H9 (cell line): ENCODE measurements around the gene DLK1. TPM values are rescaled to one million over a fixed set of nuclear protein-coding genes. Genes with fewer than 3 reads are reported as not detected.

Experiments used
- DNase-seq: peaks from one replicate; pipeline ENCODE4 v3.0.0-alpha.2; 2017
- H2AFZ ChIP-seq: one replicate; pipeline ENCODE4 v1.6.1; 2013; ENCODE audit warnings: mild to moderate bottlenecking, low read length, control low read depth, moderate library complexity
- H2AK5ac ChIP-seq: 2 replicates; pipeline ENCODE4 v1.6.1; 2013; ENCODE audit warnings: low read length, control low read depth, mixed read lengths; ENCODE audit not compliant: insufficient read length
- H2BK120ac ChIP-seq: one replicate; pipeline ENCODE4 v1.6.1; 2013; ENCODE audit warnings: low read depth, mild to moderate bottlenecking, low read length, control low read depth, inconsistent platforms; ENCODE audit not compliant: poor library complexity, severe bottlenecking
- H2BK12ac ChIP-seq: 2 replicates; pipeline ENCODE4 v1.6.1; 2013; ENCODE audit warnings: low read length, control low read depth, mixed read lengths, low read depth; ENCODE audit not compliant: insufficient read length
- H2BK15ac ChIP-seq: 2 replicates; pipeline ENCODE4 v1.6.1; 2013; ENCODE audit warnings: low read depth, low read length, control low read depth
- H2BK20ac ChIP-seq: one replicate; pipeline ENCODE4 v1.6.1; 2013; ENCODE audit warnings: low read depth, mild to moderate bottlenecking, low read length, control low read depth, inconsistent platforms; ENCODE audit not compliant: poor library complexity, severe bottlenecking
- H2BK5ac ChIP-seq: 2 replicates; pipeline ENCODE4 v1.6.1; 2013; ENCODE audit warnings: low read length, control low read depth, mixed read lengths; ENCODE audit not compliant: insufficient read length
- H3K14ac ChIP-seq: 2 replicates; pipeline ENCODE4 v1.6.1; 2013; ENCODE audit warnings: low read length, control low read depth; ENCODE audit not compliant: insufficient read depth
- H3K18ac ChIP-seq: 2 replicates; pipeline ENCODE4 v1.6.1; 2013; ENCODE audit warnings: low read depth, mild to moderate bottlenecking, mixed read lengths, low read length, control low read depth; ENCODE audit not compliant: insufficient read length
- H3K23ac ChIP-seq: 2 replicates; pipeline ENCODE4 v1.6.1; 2013; ENCODE audit warnings: low read length, control low read depth, mixed read lengths, low read depth; ENCODE audit not compliant: insufficient read length
- H3K23me2 ChIP-seq: 2 replicates; pipeline ENCODE4 v1.6.1; 2013; ENCODE audit warnings: low read depth, mild to moderate bottlenecking, mixed read lengths, low read length, control low read depth; ENCODE audit not compliant: insufficient read length, poor library complexity, severe bottlenecking
- H3K27ac ChIP-seq: 2 replicates; pipeline ENCODE4 v1.5.1; 2013; ENCODE audit warnings: low read length, control low read depth, mixed read lengths, low read depth; ENCODE audit not compliant: insufficient read length
- H3K27me3 ChIP-seq: 2 replicates; pipeline ENCODE4 v1.6.1; 2013; ENCODE audit warnings: low read length, control low read depth, inconsistent platforms; ENCODE audit not compliant: insufficient read depth
- H3K4ac ChIP-seq: 2 replicates; pipeline ENCODE4 v1.6.1; 2013; ENCODE audit warnings: low read depth, mild to moderate bottlenecking, control low read depth, inconsistent platforms, low read length, moderate library complexity
- H3K4me1 ChIP-seq: 2 replicates; pipeline ENCODE4 v1.6.1; 2013; ENCODE audit warnings: low read length, control low read depth, inconsistent platforms; ENCODE audit not compliant: insufficient read depth
- H3K4me2 ChIP-seq: 2 replicates; pipeline ENCODE4 v1.6.1; 2013; ENCODE audit warnings: low read length, control low read depth, mixed read lengths; ENCODE audit not compliant: insufficient read length, insufficient read depth
- H3K56ac ChIP-seq: 2 replicates; pipeline ENCODE4 v1.6.1; 2013; ENCODE audit warnings: low read depth, mild to moderate bottlenecking, mixed read lengths, low read length, control low read depth; ENCODE audit not compliant: insufficient read length
- H3K79me1 ChIP-seq: 2 replicates; pipeline ENCODE4 v1.6.1; 2013; ENCODE audit warnings: low read depth, mild to moderate bottlenecking, moderate library complexity, low read length, control low read depth, inconsistent platforms; ENCODE audit not compliant: insufficient read depth, poor library complexity, severe bottlenecking
- H3K79me2 ChIP-seq: 2 replicates; pipeline ENCODE4 v1.6.1; 2013; ENCODE audit warnings: low read length, control low read depth, inconsistent platforms; ENCODE audit not compliant: insufficient read depth
- H3K9ac ChIP-seq: 2 replicates; pipeline ENCODE4 v1.6.1; 2013; ENCODE audit warnings: low read length, control low read depth, mixed read lengths; ENCODE audit not compliant: insufficient read length; ENCODE audit errors: extremely low read depth
- H3K9me3 ChIP-seq: one replicate; pipeline ENCODE4 v1.6.1; 2013; ENCODE audit warnings: low read depth, low read length, inconsistent platforms; ENCODE audit not compliant: control insufficient read depth
- H3T11ph ChIP-seq: one replicate; pipeline ENCODE4 v1.6.1; 2013; ENCODE audit warnings: mild to moderate bottlenecking, low read length, control low read depth, inconsistent platforms
- H4K20me1 ChIP-seq: one replicate; pipeline ENCODE4 v1.6.1; 2013; ENCODE audit not compliant: control insufficient read depth, insufficient read length, insufficient read depth
- H4K5ac ChIP-seq: 2 replicates; pipeline ENCODE4 v1.6.1; 2013; ENCODE audit warnings: low read depth, mild to moderate bottlenecking, mixed read lengths, low read length, control low read depth; ENCODE audit not compliant: insufficient read length
- H4K8ac ChIP-seq: replicated peaks from 2 replicates; pipeline ENCODE4 v1.6.1; 2013; ENCODE audit warnings: low read length, control low read depth, mixed read lengths, low read depth; ENCODE audit not compliant: insufficient read length
- H4K91ac ChIP-seq: 2 replicates; pipeline ENCODE4 v1.6.1; 2013; ENCODE audit warnings: low read depth, mild to moderate bottlenecking, moderate library complexity, mixed read lengths, low read length, control low read depth; ENCODE audit not compliant: insufficient read length
- H3K27ac Mint-ChIP-seq, 3 experiments: 2 replicates in 2 of 3; 3 replicates in 1 of 3; pipeline ENCODE4 v1.8.0; 2020 to 2021; ENCODE audit warnings: mixed read lengths in 3 of 3, mild to moderate bottlenecking in 1 of 3, moderate library complexity in 1 of 3
- H3K27me3 Mint-ChIP-seq: 2 replicates; pipeline ENCODE4 v1.8.0; 2021; ENCODE audit warnings: low read depth, mild to moderate bottlenecking, moderate library complexity, mixed read lengths
- H3K36me3 Mint-ChIP-seq, 3 experiments: 2 replicates in 2 of 3; 3 replicates in 1 of 3; pipeline ENCODE4 v1.8.0; 2020 to 2021; ENCODE audit warnings: low read depth in 3 of 3, mixed read lengths in 3 of 3; ENCODE audit not compliant: insufficient read depth in 1 of 3
- H3K4me1 Mint-ChIP-seq, 2 experiments: 2 replicates each; pipeline ENCODE4 v1.8.0; 2020; ENCODE audit warnings: mixed read lengths in 2 of 2
- H3K4me3 Mint-ChIP-seq, 2 experiments: 2 replicates in 1 of 2; 3 replicates in 1 of 2; pipeline ENCODE4 v1.8.0; 2020 to 2021; ENCODE audit warnings: mild to moderate bottlenecking in 2 of 2, mixed read lengths in 2 of 2, moderate library complexity in 1 of 2
- H3K9me3 Mint-ChIP-seq, 2 experiments: 2 replicates in 1 of 2; 3 replicates in 1 of 2; pipeline ENCODE4 v1.8.0; 2020; ENCODE audit warnings: mild to moderate bottlenecking in 2 of 2, mixed read lengths in 2 of 2, moderate library complexity in 1 of 2
- CTCF ChIP-seq: fragments of 200-600 bp; sonication (generic); conservative IDR thresholded peaks from 3 replicates; pipeline ENCODE4 v1.8.0; 2021; ENCODE audit warnings: antibody characterized with exemption, mild to moderate bottlenecking
- WGBS: extraction: QIAGEN DNeasy Blood & Tissue Kit; methylation state at CpG from one replicate; pipeline ENCODE4 v1.1.7; 2013; ENCODE audit warnings: missing lambda C conversion rate, low lambda C conversion rate, mixed read lengths; ENCODE audit not compliant: insufficient read length; ENCODE audit errors: extremely low coverage; 5-methylcytosine and 5-hydroxymethylcytosine counted together
- total RNA-seq: library from RNA; stranded (reverse); gene quantifications from 2 replicates; pipeline ENCODE4 v1.2.1, GENCODE V29; 2021

The DLK1 gene
- total RNA-seq, 1 experiment from 2014 or later, result 2.8 TPM

GRCh38 chr14:100775351-100775830 lies 48.7 kb downstream of the DLK1 start:
- no peaks in the 10 kb centered on the region for H3K27me3 ChIP-seq
- H4K5ac ChIP-seq, result no peak overlapping the region
- no peaks in the 10 kb centered on the region for H3K4me1 ChIP-seq
- no peak overlapping the region for H2BK120ac ChIP-seq
- H3K79me1 ChIP-seq, result no peaks in the 10 kb centered on the region
- no peaks in the 10 kb centered on the region for H3K23me2 ChIP-seq
- H3K4me2 ChIP-seq, result no peak overlapping the region
- no peak overlapping the region for H3T11ph ChIP-seq
- H2BK12ac ChIP-seq, result no peak overlapping the region
- no peaks in the 10 kb centered on the region for H3K9me3 ChIP-seq
- no peak overlapping the region for H3K9ac ChIP-seq
- H3K27me3 Mint-ChIP-seq, result peaks cover 26% of the 10 kb centered on the region
- no peak for TF ChIP-seq CTCF
- no peak overlapping the region for H3K4me3 Mint-ChIP-seq
- no peaks in the 10 kb centered on the region for H4K20me1 ChIP-seq
- no peak overlapping the region for H3K27ac Mint-ChIP-seq
- no peak overlapping the region for H2BK5ac ChIP-seq
- no peak overlapping the region for H2BK15ac ChIP-seq
- no peak overlapping the region for H2AK5ac ChIP-seq
- WGBS, result no CpG with 5 or more reads among the region's 8 CpGs
- no peak overlapping the region for H3K56ac ChIP-seq
- H4K91ac ChIP-seq, result no peak overlapping the region
- H3K4me1 Mint-ChIP-seq, result no peaks in the 10 kb centered on the region
- H3K18ac ChIP-seq, result no peak overlapping the region
- H3K14ac ChIP-seq, result no peak overlapping the region
- no peaks in the 10 kb centered on the region for H3K79me2 ChIP-seq
- peaks cover 14% of the 10 kb centered on the region in 2 experiments for H3K9me3 Mint-ChIP-seq
- no peak overlapping the region for H3K4ac ChIP-seq
- H2AFZ ChIP-seq, result no peak overlapping the region
- no peak overlapping the region for H4K8ac ChIP-seq
- no peak overlapping the region for H2BK20ac ChIP-seq
- no peak overlapping the region for H3K27ac ChIP-seq
- H3K36me3 Mint-ChIP-seq, result peaks cover 0 to 13% (median 12%) of the 10 kb centered on the region in 3 experiments; a peak in 6 of 7 replicates
- no peak for DNase-seq
- no peak overlapping the region for H3K23ac ChIP-seq
